GM23338 (cell line): ENCODE measurements around the gene RIPOR3. TPM values are rescaled to one million over a fixed set of nuclear protein-coding genes. Genes with fewer than 3 reads are reported as not detected.

Source experiments
- ATAC-seq: fragments of 200-7000 bp; cut with Tn5 transposase; 3 replicates; pipeline ENCODE4 v1.9.1; 2020
- DNase-seq: peaks from one replicate; pipeline ENCODE4 v3.0.0-alpha.2; 2015; ENCODE audit warnings: low spot score
- H2AFZ ChIP-seq: fragments of 200-600 bp; sonication (generic); 2 replicates; pipeline ENCODE4 v1.8.0; 2016; ENCODE audit warnings: antibody characterized with exemption, mild to moderate bottlenecking, moderate library complexity
- H3F3A ChIP-seq: fragments of 200-600 bp; sonication (generic); replicated peaks from 2 replicates; pipeline ENCODE4 v1.8.0; 2017; ENCODE audit warnings: antibody characterized with exemption, mixed run types, low read depth
- H3K27ac ChIP-seq: fragments of 200-600 bp; sonication (generic); 2 replicates; pipeline ENCODE4 v1.6.1; 2016; ENCODE audit warnings: low read depth
- H3K27me3 ChIP-seq: fragments of 200-600 bp; sonication (generic); 2 replicates; pipeline ENCODE4 v1.8.0; 2016; ENCODE audit warnings: mild to moderate bottlenecking, mixed run types, moderate library complexity; ENCODE audit not compliant: insufficient read depth
- H3K36me3 ChIP-seq: fragments of 200-600 bp; sonication (generic); 2 replicates; pipeline ENCODE4 v1.8.0; 2016; ENCODE audit warnings: mild to moderate bottlenecking; ENCODE audit not compliant: insufficient read depth
- H3K4me1 ChIP-seq: fragments of 200-600 bp; sonication (generic); 2 replicates; pipeline ENCODE4 v1.8.0; 2016; ENCODE audit warnings: mild to moderate bottlenecking, moderate library complexity; ENCODE audit not compliant: insufficient read depth
- H3K4me2 ChIP-seq: fragments of 200-600 bp; sonication (generic); 2 replicates; pipeline ENCODE4 v1.7.1; 2017; ENCODE audit warnings: mixed run types
- H3K4me3 ChIP-seq: fragments of 200-600 bp; sonication (generic); 2 replicates; pipeline ENCODE4 v1.6.1; 2016; ENCODE audit warnings: mixed run types
- H3K79me2 ChIP-seq: fragments of 200-600 bp; sonication (generic); replicated peaks from 2 replicates; pipeline ENCODE4 v1.8.0; 2017; ENCODE audit warnings: mild to moderate bottlenecking; ENCODE audit not compliant: insufficient read depth
- H3K9me2 ChIP-seq: fragments of 200-600 bp; sonication (generic); 2 replicates; pipeline ENCODE4 v1.8.0; 2017; ENCODE audit not compliant: insufficient read depth
- H4K20me1 ChIP-seq: fragments of 200-600 bp; sonication (generic); replicated peaks from 2 replicates; pipeline ENCODE4 v1.8.0; 2017; ENCODE audit warnings: mild to moderate bottlenecking; ENCODE audit not compliant: insufficient read depth
- H3K27ac Mint-ChIP-seq: 2 replicates; pipeline ENCODE4 v1.8.0; 2020; ENCODE audit warnings: inconsistent platforms, mild to moderate bottlenecking, moderate library complexity, mixed read lengths
- H3K27me3 Mint-ChIP-seq: 3 replicates; pipeline ENCODE4 v1.8.0; 2022; ENCODE audit warnings: low read depth, mild to moderate bottlenecking, moderate library complexity, mixed read lengths, inconsistent platforms; ENCODE audit not compliant: insufficient read depth, poor library complexity
- H3K36me3 Mint-ChIP-seq: 3 replicates; pipeline ENCODE4 v1.8.0; 2021; ENCODE audit warnings: low read depth, mild to moderate bottlenecking, inconsistent platforms, moderate library complexity, mixed read lengths
- H3K4me1 Mint-ChIP-seq: 3 replicates; pipeline ENCODE4 v1.8.0; 2020; ENCODE audit warnings: mild to moderate bottlenecking, inconsistent platforms, mixed read lengths
- H3K4me3 Mint-ChIP-seq: 3 replicates; pipeline ENCODE4 v1.8.0; 2021; ENCODE audit warnings: moderate library complexity, mild to moderate bottlenecking, inconsistent platforms, mixed read lengths
- H3K9me3 Mint-ChIP-seq: 3 replicates; pipeline ENCODE4 v1.8.0; 2020; ENCODE audit warnings: moderate library complexity, mild to moderate bottlenecking, inconsistent platforms, mixed read lengths
- CREB1 ChIP-seq: fragments of 250-450 bp; sonication (Bioruptor Pico); IDR thresholded peaks from 2 replicates; pipeline ENCODE4 v1.5.0; 2020; ENCODE audit warnings: low read depth, mild to moderate bottlenecking, moderate library complexity
- CTCF ChIP-seq, 2 experiments: fragments of 200-600 bp in 1 of 2; sonication (generic) in 1 of 2; conservative IDR thresholded peaks; 2 replicates each; pipeline versions ENCODE4 v1.5.1 to v1.6.1; 2016 to 2017; ENCODE audit warnings: antibody characterized with exemption in 2 of 2, low read depth in 2 of 2, mild to moderate bottlenecking in 2 of 2, moderate library complexity in 1 of 2
- EZH2 ChIP-seq: fragments of 200-600 bp; sonication (generic); IDR thresholded peaks from one replicate; pipeline ENCODE4 v1.8.0; 2017; ENCODE audit warnings: antibody characterized with exemption, mild to moderate bottlenecking, low read depth; ENCODE audit not compliant: unreplicated experiment
- JUNB ChIP-seq: IDR thresholded peaks from one replicate; pipeline ENCODE4 v1.6.1; 2016; ENCODE audit warnings: antibody characterized with exemption; ENCODE audit not compliant: unreplicated experiment
- NANOG ChIP-seq: IDR thresholded peaks from 2 replicates; pipeline ENCODE4 v1.6.1; 2016; ENCODE audit warnings: antibody characterized with exemption, borderline replicate concordance
- POLR2AphosphoS5 ChIP-seq: IDR thresholded peaks from 2 replicates; pipeline ENCODE4 v1.6.1; 2016; ENCODE audit warnings: antibody characterized with exemption, low read depth
- REST ChIP-seq: IDR thresholded peaks from one replicate; pipeline ENCODE4 v1.6.1; 2018; ENCODE audit warnings: antibody characterized with exemption; ENCODE audit not compliant: unreplicated experiment
- STAT1 ChIP-seq: IDR thresholded peaks from one replicate; pipeline ENCODE4 v1.6.1; 2016; ENCODE audit warnings: antibody characterized with exemption; ENCODE audit not compliant: unreplicated experiment
- ZNF114 ChIP-seq: fragments of 250-450 bp; sonication (Bioruptor Pico); IDR thresholded peaks from 2 replicates; pipeline ENCODE4 v1.5.0; 2020; ENCODE audit warnings: mild to moderate bottlenecking, moderate library complexity
- polyA plus RNA-seq: library from polyadenylated mRNA; unstranded; fragments of >200 nt; fragmentation: Nextera tagmentation; extraction: Ambion mirVana; gene quantifications from 2 replicates; pipeline ENCODE4 v1.2.1, GENCODE V29; 2016
- total RNA-seq: library from RNA; depleted of rRNA; stranded (reverse); fragments of >200 nt; shearing (Covaris generic); gene quantifications from 2 replicates; pipeline ENCODE4 v1.2.3, GENCODE V29; 2014
- TF ChIP-seq, protein P1 (sequence below): fragments of 250-450 bp; sonication (Bioruptor Pico); IDR thresholded peaks from 2 replicates; pipeline ENCODE4 v1.5.0; 2020; ENCODE audit warnings: mild to moderate bottlenecking, moderate library complexity

The RIPOR3 gene
- total and polyA plus RNA-seq, 2 experiments from 2014 or later: 4.9 to 6.3 TPM

- TF ChIP-seq CTCF (conservative IDR thresholded peaks at IDR 0.05; ENCODE audit: low read depth in 2 of 2) (no peak), STAT1 (no peak), CREB1 (no peak), POLR2AphosphoS5 (no peak), NANOG (no peak), REST (no peak), JUNB (no peak)
Observed at GRCh38 chr20:50681359-50682064, 9.8 kb downstream of the RIPOR3 start (continued).

- no peak overlapping the region for H3K4me3 ChIP-seq
- no peaks in the 10 kb centered on the region for H3K9me3 Mint-ChIP-seq
- H3K27ac ChIP-seq: no peak overlapping the region; the same call in 1 of the 2 replicates
- H3K27ac Mint-ChIP-seq: peak overlapping the region; percentile 59; the same call in 1 of the 2 replicates
- H3K36me3 ChIP-seq: no peaks in the 10 kb centered on the region
- H3K27me3 Mint-ChIP-seq: peaks cover 10% of the 10 kb centered on the region
- no peaks in the 10 kb centered on the region for H3K79me2 ChIP-seq
- no peak overlapping the region for H3K4me3 Mint-ChIP-seq
- no peaks in the 10 kb centered on the region; the same call in 2 of the 3 replicates for H3K36me3 Mint-ChIP-seq
- no peak for DNase-seq
- peaks cover 5% of the 10 kb centered on the region; the same call in 1 of the 2 replicates for H3K4me1 ChIP-seq
- peaks cover 13% of the 10 kb centered on the region for H3K4me1 Mint-ChIP-seq
- no peak for ATAC-seq
- H4K20me1 ChIP-seq: no peaks in the 10 kb centered on the region
- H3F3A ChIP-seq: no peaks in the 10 kb centered on the region
- no peak overlapping the region for H3K4me2 ChIP-seq
- no peak overlapping the region for H2AFZ ChIP-seq
- H3K9me2 ChIP-seq: no peaks in the 10 kb centered on the region
- H3K27me3 ChIP-seq: no peaks in the 10 kb centered on the region
- TF ChIP-seq ZNF114 (CRISPR knock-in tag) (no peak), STAT1 (no peak), EZH2 (no peak), JUNB (no peak)
- TF ChIP-seq, protein P1, sequence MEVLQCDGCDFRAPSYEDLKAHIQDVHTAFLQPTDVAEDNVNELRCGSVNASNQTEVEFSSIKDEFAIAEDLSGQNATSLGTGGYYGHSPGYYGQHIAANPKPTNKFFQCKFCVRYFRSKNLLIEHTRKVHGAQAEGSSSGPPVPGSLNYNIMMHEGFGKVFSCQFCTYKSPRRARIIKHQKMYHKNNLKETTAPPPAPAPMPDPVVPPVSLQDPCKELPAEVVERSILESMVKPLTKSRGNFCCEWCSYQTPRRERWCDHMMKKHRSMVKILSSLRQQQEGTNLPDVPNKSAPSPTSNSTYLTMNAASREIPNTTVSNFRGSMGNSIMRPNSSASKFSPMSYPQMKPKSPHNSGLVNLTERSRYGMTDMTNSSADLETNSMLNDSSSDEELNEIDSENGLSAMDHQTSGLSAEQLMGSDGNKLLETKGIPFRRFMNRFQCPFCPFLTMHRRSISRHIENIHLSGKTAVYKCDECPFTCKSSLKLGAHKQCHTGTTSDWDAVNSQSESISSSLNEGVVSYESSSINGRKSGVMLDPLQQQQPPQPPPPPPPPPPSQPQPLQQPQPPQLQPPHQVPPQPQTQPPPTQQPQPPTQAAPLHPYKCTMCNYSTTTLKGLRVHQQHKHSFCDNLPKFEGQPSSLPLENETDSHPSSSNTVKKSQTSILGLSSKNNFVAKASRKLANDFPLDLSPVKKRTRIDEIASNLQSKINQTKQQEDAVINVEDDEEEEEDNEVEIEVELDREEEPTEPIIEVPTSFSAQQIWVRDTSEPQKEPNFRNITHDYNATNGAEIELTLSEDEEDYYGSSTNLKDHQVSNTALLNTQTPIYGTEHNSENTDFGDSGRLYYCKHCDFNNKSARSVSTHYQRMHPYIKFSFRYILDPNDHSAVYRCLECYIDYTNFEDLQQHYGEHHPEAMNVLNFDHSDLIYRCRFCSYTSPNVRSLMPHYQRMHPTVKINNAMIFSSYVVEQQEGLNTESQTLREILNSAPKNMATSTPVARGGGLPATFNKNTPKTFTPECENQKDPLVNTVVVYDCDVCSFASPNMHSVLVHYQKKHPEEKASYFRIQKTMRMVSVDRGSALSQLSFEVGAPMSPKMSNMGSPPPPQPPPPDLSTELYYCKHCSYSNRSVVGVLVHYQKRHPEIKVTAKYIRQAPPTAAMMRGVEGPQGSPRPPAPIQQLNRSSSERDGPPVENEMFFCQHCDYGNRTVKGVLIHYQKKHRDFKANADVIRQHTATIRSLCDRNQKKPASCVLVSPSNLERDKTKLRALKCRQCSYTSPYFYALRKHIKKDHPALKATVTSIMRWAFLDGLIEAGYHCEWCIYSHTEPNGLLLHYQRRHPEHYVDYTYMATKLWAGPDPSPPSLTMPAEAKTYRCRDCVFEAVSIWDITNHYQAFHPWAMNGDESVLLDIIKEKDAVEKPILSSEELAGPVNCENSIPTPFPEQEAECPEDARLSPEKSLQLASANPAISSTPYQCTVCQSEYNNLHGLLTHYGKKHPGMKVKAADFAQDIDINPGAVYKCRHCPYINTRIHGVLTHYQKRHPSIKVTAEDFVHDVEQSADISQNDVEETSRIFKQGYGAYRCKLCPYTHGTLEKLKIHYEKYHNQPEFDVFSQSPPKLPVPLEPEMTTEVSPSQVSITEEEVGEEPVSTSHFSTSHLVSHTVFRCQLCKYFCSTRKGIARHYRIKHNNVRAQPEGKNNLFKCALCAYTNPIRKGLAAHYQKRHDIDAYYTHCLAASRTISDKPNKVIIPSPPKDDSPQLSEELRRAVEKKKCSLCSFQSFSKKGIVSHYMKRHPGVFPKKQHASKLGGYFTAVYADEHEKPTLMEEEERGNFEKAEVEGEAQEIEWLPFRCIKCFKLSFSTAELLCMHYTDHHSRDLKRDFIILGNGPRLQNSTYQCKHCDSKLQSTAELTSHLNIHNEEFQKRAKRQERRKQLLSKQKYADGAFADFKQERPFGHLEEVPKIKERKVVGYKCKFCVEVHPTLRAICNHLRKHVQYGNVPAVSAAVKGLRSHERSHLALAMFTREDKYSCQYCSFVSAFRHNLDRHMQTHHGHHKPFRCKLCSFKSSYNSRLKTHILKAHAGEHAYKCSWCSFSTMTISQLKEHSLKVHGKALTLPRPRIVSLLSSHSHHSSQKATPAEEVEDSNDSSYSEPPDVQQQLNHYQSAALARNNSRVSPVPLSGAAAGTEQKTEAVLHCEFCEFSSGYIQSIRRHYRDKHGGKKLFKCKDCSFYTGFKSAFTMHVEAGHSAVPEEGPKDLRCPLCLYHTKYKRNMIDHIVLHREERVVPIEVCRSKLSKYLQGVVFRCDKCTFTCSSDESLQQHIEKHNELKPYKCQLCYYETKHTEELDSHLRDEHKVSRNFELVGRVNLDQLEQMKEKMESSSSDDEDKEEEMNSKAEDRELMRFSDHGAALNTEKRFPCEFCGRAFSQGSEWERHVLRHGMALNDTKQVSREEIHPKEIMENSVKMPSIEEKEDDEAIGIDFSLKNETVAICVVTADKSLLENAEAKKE (CRISPR knock-in tag): no peak
Observed at GRCh38 chr20:50680105-50680960, 11.0 kb downstream of the RIPOR3 start.
